GM18505 (cell line): ENCODE results near the gene RBM6.
A peak's percentile ranks its signal among the peaks of the same experiment; 100 is the strongest.

Source experiments
- ATAC-seq: cut with Tn5 transposase; IDR thresholded peaks from one replicate; pipeline ENCODE4 v1.9.1; 2021; ENCODE audit not compliant: unreplicated experiment
- POLR2A ChIP-seq: IDR thresholded peaks from 4 replicates; pipeline ENCODE4 v1.6.1; 2011; ENCODE audit warnings: borderline replicate concordance; ENCODE audit not compliant: insufficient read depth, insufficient read length; ENCODE audit errors: extremely low read depth

The RBM6 gene

GRCh38 chr3:50102558-50102957 is 162.6 kb downstream of the RBM6 start:
- TF ChIP-seq POLR2A: no peak
- ATAC-seq: no peak

- no peak for ATAC-seq
- TF ChIP-seq POLR2A: no peak
Measured at GRCh38 chr3:50111757-50112156, 171.8 kb downstream of the RBM6 start.

- TF ChIP-seq POLR2A: no peak
- ATAC-seq: no peak
Measured at GRCh38 chr3:50112462-50112861, 172.5 kb downstream of the RBM6 start.

GRCh38 chr3:50117120-50117519 is 177.2 kb downstream of the RBM6 start:
- no peak for ATAC-seq

GRCh38 chr3:50118237-50118636 is 178.3 kb downstream of the RBM6 start:
- no peak for ATAC-seq
- TF ChIP-seq POLR2A: no peak

More at GRCh38 chr3:50117120-50117519, 177.2 kb downstream of the RBM6 start:
- no peak for TF ChIP-seq POLR2A

- no peak for ATAC-seq
Measured at GRCh38 chr3:50119786-50120185, 179.8 kb downstream of the RBM6 start.

GRCh38 chr3:50120364-50121071 is 180.6 kb downstream of the RBM6 start:
- no peak for ATAC-seq
- TF ChIP-seq POLR2A: no peak

More at GRCh38 chr3:50119786-50120185, 179.8 kb downstream of the RBM6 start:
- TF ChIP-seq POLR2A: no peak

GRCh38 chr3:50121072-50122032 is 181.4 kb downstream of the RBM6 start:
- TF ChIP-seq POLR2A: peak; percentile 41
- no peak for ATAC-seq

- ATAC-seq: no peak
- no peak for TF ChIP-seq POLR2A
Measured at GRCh38 chr3:50122071-50122470, 182.1 kb downstream of the RBM6 start.

GRCh38 chr3:50122661-50123391 is 182.9 kb downstream of the RBM6 start:
- TF ChIP-seq POLR2A: no peak
- no peak for ATAC-seq

GRCh38 chr3:50123394-50124051 is 183.6 kb downstream of the RBM6 start:
- ATAC-seq: no peak
- no peak for TF ChIP-seq POLR2A

GRCh38 chr3:50124052-50124799 is 184.3 kb downstream of the RBM6 start:
- TF ChIP-seq POLR2A: no peak
- ATAC-seq: no peak
